ENCODE results near the gene PHACTR3. TPM values are rescaled to one million over a fixed set of nuclear protein-coding genes. Genes with fewer than 3 reads are reported as not detected.

PHACTR3 gene
- total and polyA plus RNA-seq, 2 experiments from 2014 or later: 0.45 to 0.61 TPM

DNA sequence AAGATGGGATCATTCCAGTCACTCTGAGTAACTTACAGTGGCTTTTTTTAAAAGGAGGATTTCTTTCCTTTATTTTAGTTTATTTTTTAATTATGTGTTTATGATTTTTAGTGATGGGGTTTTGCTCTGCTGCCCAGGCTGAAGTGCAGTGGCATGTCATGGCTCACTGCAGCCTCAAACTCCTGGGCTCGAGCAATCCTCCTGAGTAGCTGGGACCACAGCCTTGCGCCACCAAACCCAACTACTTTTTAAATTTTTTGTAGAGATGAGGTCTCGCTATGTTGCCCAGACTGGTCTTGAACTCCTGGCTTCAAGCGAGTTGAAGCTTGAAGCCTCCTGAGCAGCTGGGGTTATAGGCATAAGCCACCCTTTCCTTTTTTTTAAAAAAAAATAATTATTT, 31.8 kb upstream of the PHACTR3 start (continued):
- TF ChIP-seq, protein P1, sequence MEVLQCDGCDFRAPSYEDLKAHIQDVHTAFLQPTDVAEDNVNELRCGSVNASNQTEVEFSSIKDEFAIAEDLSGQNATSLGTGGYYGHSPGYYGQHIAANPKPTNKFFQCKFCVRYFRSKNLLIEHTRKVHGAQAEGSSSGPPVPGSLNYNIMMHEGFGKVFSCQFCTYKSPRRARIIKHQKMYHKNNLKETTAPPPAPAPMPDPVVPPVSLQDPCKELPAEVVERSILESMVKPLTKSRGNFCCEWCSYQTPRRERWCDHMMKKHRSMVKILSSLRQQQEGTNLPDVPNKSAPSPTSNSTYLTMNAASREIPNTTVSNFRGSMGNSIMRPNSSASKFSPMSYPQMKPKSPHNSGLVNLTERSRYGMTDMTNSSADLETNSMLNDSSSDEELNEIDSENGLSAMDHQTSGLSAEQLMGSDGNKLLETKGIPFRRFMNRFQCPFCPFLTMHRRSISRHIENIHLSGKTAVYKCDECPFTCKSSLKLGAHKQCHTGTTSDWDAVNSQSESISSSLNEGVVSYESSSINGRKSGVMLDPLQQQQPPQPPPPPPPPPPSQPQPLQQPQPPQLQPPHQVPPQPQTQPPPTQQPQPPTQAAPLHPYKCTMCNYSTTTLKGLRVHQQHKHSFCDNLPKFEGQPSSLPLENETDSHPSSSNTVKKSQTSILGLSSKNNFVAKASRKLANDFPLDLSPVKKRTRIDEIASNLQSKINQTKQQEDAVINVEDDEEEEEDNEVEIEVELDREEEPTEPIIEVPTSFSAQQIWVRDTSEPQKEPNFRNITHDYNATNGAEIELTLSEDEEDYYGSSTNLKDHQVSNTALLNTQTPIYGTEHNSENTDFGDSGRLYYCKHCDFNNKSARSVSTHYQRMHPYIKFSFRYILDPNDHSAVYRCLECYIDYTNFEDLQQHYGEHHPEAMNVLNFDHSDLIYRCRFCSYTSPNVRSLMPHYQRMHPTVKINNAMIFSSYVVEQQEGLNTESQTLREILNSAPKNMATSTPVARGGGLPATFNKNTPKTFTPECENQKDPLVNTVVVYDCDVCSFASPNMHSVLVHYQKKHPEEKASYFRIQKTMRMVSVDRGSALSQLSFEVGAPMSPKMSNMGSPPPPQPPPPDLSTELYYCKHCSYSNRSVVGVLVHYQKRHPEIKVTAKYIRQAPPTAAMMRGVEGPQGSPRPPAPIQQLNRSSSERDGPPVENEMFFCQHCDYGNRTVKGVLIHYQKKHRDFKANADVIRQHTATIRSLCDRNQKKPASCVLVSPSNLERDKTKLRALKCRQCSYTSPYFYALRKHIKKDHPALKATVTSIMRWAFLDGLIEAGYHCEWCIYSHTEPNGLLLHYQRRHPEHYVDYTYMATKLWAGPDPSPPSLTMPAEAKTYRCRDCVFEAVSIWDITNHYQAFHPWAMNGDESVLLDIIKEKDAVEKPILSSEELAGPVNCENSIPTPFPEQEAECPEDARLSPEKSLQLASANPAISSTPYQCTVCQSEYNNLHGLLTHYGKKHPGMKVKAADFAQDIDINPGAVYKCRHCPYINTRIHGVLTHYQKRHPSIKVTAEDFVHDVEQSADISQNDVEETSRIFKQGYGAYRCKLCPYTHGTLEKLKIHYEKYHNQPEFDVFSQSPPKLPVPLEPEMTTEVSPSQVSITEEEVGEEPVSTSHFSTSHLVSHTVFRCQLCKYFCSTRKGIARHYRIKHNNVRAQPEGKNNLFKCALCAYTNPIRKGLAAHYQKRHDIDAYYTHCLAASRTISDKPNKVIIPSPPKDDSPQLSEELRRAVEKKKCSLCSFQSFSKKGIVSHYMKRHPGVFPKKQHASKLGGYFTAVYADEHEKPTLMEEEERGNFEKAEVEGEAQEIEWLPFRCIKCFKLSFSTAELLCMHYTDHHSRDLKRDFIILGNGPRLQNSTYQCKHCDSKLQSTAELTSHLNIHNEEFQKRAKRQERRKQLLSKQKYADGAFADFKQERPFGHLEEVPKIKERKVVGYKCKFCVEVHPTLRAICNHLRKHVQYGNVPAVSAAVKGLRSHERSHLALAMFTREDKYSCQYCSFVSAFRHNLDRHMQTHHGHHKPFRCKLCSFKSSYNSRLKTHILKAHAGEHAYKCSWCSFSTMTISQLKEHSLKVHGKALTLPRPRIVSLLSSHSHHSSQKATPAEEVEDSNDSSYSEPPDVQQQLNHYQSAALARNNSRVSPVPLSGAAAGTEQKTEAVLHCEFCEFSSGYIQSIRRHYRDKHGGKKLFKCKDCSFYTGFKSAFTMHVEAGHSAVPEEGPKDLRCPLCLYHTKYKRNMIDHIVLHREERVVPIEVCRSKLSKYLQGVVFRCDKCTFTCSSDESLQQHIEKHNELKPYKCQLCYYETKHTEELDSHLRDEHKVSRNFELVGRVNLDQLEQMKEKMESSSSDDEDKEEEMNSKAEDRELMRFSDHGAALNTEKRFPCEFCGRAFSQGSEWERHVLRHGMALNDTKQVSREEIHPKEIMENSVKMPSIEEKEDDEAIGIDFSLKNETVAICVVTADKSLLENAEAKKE (CRISPR knock-in tag; IDR thresholded peaks at IDR 0.05): no peak

DNA sequence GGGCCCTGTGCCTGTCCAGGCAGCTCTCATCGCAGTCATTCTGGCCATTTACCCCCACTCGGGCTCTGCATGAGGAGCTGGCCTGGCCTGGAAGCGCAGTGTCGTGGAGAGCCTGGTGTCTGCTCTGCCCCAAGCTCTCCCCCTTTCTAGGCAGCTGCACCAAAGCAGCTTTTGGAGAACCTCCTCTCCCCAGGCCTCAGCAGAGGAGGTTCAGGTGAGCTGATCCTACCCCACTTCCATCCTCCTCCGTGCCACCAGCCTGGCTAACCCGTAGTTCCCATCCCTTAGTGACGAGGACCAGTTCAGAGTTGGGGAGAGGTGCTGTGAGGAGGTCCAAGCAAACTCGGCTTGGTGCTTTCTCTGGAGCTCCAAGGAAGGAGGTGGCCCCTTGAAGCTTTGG, 30.5 kb upstream of the PHACTR3 start:
- H3K27ac ChIP-seq (ENCODE audit: low read depth): no peak overlapping the region
- peaks cover 4% of the 10 kb centered on the region; the same call in 1 of the 2 replicates for H3K4me1 ChIP-seq (ENCODE audit: insufficient read depth)
- ATAC-seq: no peak
- no peak overlapping the region for H3K27ac Mint-ChIP-seq
- peaks cover 14% of the 10 kb centered on the region for H3K4me1 Mint-ChIP-seq
- H3F3A ChIP-seq (replicated peaks; ENCODE audit: low read depth): no peaks in the 10 kb centered on the region
- no peak overlapping the region for H2AFZ ChIP-seq
- no peak overlapping the region for H3K4me3 Mint-ChIP-seq
- H3K36me3 ChIP-seq (ENCODE audit: insufficient read depth): no peaks in the 10 kb centered on the region
- H3K27me3 ChIP-seq (ENCODE audit: insufficient read depth): peaks cover 69% of the 10 kb centered on the region
- H3K79me2 ChIP-seq (replicated peaks; ENCODE audit: insufficient read depth): no peaks in the 10 kb centered on the region
- H3K9me2 ChIP-seq (ENCODE audit: insufficient read depth): no peaks in the 10 kb centered on the region
- no peaks in the 10 kb centered on the region for H3K9me3 Mint-ChIP-seq
- peaks cover 52% of the 10 kb centered on the region for H3K27me3 Mint-ChIP-seq (ENCODE audit: insufficient read depth, low read depth, poor library complexity)
- H3K4me3 ChIP-seq: no peak overlapping the region
- H4K20me1 ChIP-seq (replicated peaks; ENCODE audit: insufficient read depth): no peaks in the 10 kb centered on the region
- no peaks in the 10 kb centered on the region for H3K36me3 Mint-ChIP-seq (ENCODE audit: low read depth)
- DNase-seq (ENCODE audit: low spot score): no peak
- H3K4me2 ChIP-seq: no peak overlapping the region
- TF ChIP-seq, protein P2, sequence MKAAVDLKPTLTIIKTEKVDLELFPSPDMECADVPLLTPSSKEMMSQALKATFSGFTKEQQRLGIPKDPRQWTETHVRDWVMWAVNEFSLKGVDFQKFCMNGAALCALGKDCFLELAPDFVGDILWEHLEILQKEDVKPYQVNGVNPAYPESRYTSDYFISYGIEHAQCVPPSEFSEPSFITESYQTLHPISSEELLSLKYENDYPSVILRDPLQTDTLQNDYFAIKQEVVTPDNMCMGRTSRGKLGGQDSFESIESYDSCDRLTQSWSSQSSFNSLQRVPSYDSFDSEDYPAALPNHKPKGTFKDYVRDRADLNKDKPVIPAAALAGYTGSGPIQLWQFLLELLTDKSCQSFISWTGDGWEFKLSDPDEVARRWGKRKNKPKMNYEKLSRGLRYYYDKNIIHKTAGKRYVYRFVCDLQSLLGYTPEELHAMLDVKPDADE (IDR thresholded peaks at IDR 0.05): no peak
- TF ChIP-seq JUNB (IDR thresholded peaks at IDR 0.05; ENCODE audit: unreplicated experiment): no peak
- no peak for TF ChIP-seq ZNF331 (CRISPR knock-in tag; IDR thresholded peaks at IDR 0.05; ENCODE audit: low read depth)
- TF ChIP-seq NANOG (IDR thresholded peaks at IDR 0.05; ENCODE audit: borderline replicate concordance): no peak
- TF ChIP-seq, protein P1 (CRISPR knock-in tag; IDR thresholded peaks at IDR 0.05): no peak
- TF ChIP-seq, protein P3, sequence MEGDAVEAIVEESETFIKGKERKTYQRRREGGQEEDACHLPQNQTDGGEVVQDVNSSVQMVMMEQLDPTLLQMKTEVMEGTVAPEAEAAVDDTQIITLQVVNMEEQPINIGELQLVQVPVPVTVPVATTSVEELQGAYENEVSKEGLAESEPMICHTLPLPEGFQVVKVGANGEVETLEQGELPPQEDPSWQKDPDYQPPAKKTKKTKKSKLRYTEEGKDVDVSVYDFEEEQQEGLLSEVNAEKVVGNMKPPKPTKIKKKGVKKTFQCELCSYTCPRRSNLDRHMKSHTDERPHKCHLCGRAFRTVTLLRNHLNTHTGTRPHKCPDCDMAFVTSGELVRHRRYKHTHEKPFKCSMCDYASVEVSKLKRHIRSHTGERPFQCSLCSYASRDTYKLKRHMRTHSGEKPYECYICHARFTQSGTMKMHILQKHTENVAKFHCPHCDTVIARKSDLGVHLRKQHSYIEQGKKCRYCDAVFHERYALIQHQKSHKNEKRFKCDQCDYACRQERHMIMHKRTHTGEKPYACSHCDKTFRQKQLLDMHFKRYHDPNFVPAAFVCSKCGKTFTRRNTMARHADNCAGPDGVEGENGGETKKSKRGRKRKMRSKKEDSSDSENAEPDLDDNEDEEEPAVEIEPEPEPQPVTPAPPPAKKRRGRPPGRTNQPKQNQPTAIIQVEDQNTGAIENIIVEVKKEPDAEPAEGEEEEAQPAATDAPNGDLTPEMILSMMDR (conservative IDR thresholded peaks at IDR 0.05; ENCODE audit: low read depth in 2 of 2): no peak
- no peak for TF ChIP-seq POLR2AphosphoS5 (IDR thresholded peaks at IDR 0.05; ENCODE audit: low read depth)
